IPS-20b (cell line): Measurements from ENCODE around the gene INTS12.

Experiments
- H3K27ac ChIP-seq: one replicate; pipeline ENCODE4 v1.5.1; 2013; ENCODE audit warnings: low read length
- H3K27me3 ChIP-seq: 2 replicates; pipeline ENCODE4 v1.6.1; 2013; ENCODE audit warnings: mild to moderate bottlenecking, low read length, inconsistent platforms; ENCODE audit not compliant: insufficient read depth
- H3K36me3 ChIP-seq: 2 replicates; pipeline ENCODE4 v1.6.1; 2013; ENCODE audit warnings: low read depth, mild to moderate bottlenecking, inconsistent platforms, low read length, moderate library complexity; ENCODE audit not compliant: insufficient read depth
- H3K4me1 ChIP-seq: 2 replicates; pipeline ENCODE4 v1.6.1; 2013; ENCODE audit warnings: mild to moderate bottlenecking, control low read depth, inconsistent platforms, low read length, moderate library complexity; ENCODE audit not compliant: insufficient read depth
- H3K4me3 ChIP-seq: 2 replicates; pipeline ENCODE4 v1.5.1; 2013; ENCODE audit warnings: mild to moderate bottlenecking, low read length, inconsistent platforms
- H3K9ac ChIP-seq: 2 replicates; pipeline ENCODE4 v1.6.1; 2013; ENCODE audit warnings: low read depth, mild to moderate bottlenecking, inconsistent platforms, low read length, moderate library complexity
- H3K9me3 ChIP-seq: 2 replicates; pipeline ENCODE4 v1.6.1; 2013; ENCODE audit warnings: mild to moderate bottlenecking, low read depth, low read length, inconsistent platforms; ENCODE audit not compliant: insufficient read depth

Gene INTS12

DNA sequence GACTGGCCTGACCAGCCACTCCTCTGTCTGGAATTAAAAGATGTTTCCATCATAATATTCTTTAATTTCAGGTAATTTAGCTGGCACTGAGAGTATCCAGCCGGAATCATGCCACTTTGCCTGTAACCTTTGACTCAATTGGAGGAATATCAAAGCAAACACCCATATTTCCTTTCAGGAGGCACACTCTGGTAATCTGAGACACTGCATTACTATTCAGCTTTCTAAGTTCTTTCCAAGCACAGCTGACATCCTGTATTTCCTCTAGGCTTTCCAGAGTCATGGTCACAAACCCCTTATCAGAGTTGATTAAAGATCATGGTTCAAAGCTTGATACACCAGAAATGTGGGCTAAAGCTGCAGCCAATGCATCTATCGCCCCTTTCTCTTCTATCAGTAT, 29.3 kb downstream of the INTS12 start:
- H3K36me3 ChIP-seq, result peaks cover 14% of the 10 kb centered on the region
- no peak overlapping the region for H3K9ac ChIP-seq
- no peaks in the 10 kb centered on the region for H3K27me3 ChIP-seq
- no peaks in the 10 kb centered on the region for H3K4me1 ChIP-seq
- H3K9me3 ChIP-seq, result no peaks in the 10 kb centered on the region
- H3K27ac ChIP-seq, result no peak overlapping the region
- no peak overlapping the region for H3K4me3 ChIP-seq

DNA sequence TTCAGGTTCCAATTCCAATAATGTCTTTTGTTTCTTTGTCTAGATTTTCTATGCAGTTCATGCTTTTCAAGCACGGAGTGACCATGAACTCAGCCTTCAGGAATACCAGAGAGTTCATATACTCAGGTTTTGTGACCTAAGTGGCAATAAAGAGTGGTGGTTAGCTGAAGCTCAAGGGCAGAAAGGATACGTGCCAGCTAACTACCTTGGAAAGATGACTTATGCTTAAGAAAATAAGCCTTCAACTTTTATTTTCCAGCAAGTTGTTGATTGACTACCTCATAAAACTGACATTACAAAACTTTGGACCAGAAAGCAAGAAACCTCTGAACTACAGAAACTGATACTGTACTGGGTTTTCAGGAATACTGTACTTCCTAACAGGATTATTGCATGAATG, 30.8 kb downstream of the INTS12 start:
- Histone ChIP-seq H3K27ac (no peak overlapping the region), H3K9ac (no peak overlapping the region), H3K4me1 (no peaks in the 10 kb centered on the region), H3K9me3 (no peaks in the 10 kb centered on the region), H3K4me3 (no peak overlapping the region), H3K27me3 (no peaks in the 10 kb centered on the region), H3K36me3 (peaks cover 10% of the 10 kb centered on the region)

DNA sequence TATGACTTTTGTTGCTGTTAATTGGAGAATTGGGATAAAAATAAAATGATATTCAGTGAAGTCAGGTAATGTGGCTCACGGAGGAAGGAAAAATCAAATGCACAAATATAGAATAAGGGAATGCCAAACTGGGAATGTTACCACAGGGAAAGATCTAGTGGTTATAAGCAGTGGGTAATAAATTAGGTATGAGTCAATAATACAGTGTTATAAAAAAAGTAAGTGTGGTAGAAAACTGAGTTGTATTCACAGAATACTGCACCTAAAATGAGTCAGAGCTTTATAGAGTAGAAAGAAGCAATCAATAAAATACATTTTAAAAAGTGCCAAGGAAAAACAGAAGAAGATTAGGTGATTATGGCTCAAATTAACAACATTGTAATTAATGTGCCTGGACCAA, 34.5 kb downstream of the INTS12 start:
- Histone ChIP-seq H3K27ac (no peak overlapping the region), H3K27me3 (no peaks in the 10 kb centered on the region), H3K9ac (no peak overlapping the region), H3K9me3 (no peaks in the 10 kb centered on the region), H3K4me3 (no peak overlapping the region), H3K4me1 (no peaks in the 10 kb centered on the region), H3K36me3 (no peaks in the 10 kb centered on the region)

DNA sequence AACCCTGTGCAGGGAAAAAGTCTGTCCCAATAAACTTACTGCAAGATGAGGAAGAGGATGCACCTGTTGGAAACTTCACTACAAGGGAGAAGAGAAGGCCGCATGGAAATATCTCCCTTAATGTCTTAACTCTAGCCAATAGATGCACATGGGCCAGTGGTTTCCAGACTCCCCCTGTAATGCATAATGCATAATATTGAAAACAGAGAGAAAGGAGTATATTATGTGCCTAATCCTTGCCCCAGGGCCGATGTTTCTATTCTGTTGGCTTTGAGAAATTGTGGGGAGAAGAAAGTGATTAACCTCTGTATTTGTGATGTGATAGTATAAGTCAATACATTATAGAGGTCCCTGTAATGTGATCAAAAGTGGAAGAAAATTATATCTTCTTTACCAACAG, 37.2 kb downstream of the INTS12 start:
- no peak overlapping the region for H3K4me3 ChIP-seq
- H3K4me1 ChIP-seq, result no peaks in the 10 kb centered on the region
- H3K36me3 ChIP-seq, result no peaks in the 10 kb centered on the region
- no peak overlapping the region for H3K27ac ChIP-seq
- H3K9me3 ChIP-seq, result no peaks in the 10 kb centered on the region
- H3K9ac ChIP-seq, result no peak overlapping the region
- H3K27me3 ChIP-seq, result no peaks in the 10 kb centered on the region

DNA sequence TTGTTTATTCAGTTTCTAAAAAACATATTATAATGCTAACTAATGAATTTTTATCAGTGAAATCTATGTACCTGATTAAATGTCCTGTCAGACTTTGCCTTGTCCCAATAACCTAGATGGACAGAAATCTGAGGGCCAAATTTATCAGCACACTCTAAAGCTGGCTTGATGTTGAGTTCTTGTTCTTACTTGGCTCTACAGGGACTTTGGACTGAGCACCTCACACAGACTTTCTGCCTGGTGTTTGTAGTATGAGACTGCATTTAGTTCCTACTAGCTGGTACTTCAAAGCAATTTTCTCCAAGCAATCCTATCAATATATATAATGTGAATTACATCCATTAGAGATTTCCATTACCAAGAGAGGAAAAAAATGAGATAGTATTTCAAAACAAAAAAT, 37.8 kb downstream of the INTS12 start:
- Histone ChIP-seq H3K9ac (no peak overlapping the region), H3K27me3 (no peaks in the 10 kb centered on the region), H3K4me3 (no peak overlapping the region), H3K27ac (no peak overlapping the region), H3K36me3 (no peaks in the 10 kb centered on the region), H3K4me1 (no peaks in the 10 kb centered on the region), H3K9me3 (no peaks in the 10 kb centered on the region)

DNA sequence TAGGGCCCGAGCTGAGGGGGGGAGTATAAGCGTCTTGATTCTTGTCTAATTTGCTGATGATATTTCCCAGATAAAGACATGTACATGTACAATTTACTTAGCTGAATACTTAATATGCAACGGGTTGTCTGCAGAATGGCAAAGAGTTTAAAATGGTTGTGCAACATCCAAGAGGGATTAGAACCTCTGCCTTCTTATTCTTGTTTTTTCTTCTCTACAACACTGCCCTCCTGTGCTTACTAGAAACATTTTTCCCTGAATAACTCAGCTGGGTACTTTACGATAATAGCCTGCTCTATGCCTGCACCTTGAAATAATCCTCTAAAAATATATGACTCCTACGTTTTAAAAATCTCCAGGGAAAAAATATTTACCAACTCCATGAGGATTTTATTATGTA, 41.8 kb downstream of the INTS12 start:
- Histone ChIP-seq H3K4me1 (no peaks in the 10 kb centered on the region), H3K4me3 (no peak overlapping the region), H3K27me3 (no peaks in the 10 kb centered on the region), H3K36me3 (no peaks in the 10 kb centered on the region), H3K27ac (no peak overlapping the region), H3K9me3 (no peaks in the 10 kb centered on the region), H3K9ac (no peak overlapping the region)

DNA sequence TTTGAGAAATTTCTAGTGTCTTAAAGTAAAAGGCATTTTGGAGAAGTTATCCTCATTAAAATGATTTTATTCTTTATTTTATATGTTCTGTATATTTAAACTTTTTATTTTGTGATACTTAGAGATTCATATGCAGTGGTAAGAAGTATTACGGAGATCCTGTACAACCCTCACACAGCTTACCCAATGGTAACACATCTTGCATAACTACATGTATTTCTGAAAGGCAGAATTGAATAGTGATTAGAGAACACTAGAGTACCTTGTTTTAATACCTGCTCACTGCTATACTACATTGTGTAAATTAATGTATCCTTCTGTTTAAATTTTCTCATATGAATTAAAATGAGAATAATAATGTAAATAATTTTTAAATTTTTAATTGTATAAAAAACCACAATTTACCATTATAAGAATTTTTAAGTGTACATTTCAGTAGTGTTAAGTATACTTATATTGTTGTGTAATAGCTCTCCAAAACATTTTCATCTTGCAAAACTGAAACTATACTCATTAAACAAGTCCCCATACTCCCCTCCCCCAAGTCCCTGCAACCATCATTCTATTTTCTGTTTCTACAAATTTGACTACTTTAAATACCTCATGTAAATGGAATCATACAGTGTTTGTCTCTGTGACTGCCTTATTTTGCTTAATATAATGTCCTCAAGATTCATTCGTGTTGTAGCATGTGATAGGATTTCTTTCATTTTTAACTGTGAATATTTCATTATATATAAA, 45.4 kb downstream of the INTS12 start:
- no peak overlapping the region for H3K9ac ChIP-seq
- H3K27me3 ChIP-seq, result no peaks in the 10 kb centered on the region

DNA sequence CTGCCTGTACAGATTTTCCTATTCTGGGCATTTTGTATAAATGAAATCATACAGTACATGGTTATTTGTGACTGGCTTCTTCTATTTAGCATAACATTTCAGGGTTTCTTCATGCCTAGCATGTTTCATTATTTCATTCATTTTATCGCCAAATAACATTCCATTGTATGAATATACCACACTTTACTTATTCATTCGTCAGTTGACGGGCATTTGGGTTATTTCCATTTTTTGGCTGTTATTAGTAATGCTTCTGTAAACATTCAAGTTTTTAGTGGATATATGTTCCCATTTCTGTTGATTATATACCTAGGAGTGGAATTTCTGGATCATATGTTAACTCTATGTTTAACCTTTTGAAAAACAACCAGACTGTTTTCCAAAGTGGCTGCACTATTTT, 47.5 kb downstream of the INTS12 start:
- Histone ChIP-seq H3K4me1 (no peaks in the 10 kb centered on the region), H3K9me3 (no peaks in the 10 kb centered on the region), H3K27ac (no peak overlapping the region), H3K9ac (no peak overlapping the region), H3K4me3 (no peak overlapping the region), H3K27me3 (no peaks in the 10 kb centered on the region), H3K36me3 (no peaks in the 10 kb centered on the region)

More for the DNA sequence above, 45.4 kb downstream of the INTS12 start:
- no peaks in the 10 kb centered on the region for H3K36me3 ChIP-seq
- no peak overlapping the region for H3K27ac ChIP-seq
- H3K4me3 ChIP-seq, result no peak overlapping the region
- H3K4me1 ChIP-seq, result no peaks in the 10 kb centered on the region
- no peaks in the 10 kb centered on the region for H3K9me3 ChIP-seq

DNA sequence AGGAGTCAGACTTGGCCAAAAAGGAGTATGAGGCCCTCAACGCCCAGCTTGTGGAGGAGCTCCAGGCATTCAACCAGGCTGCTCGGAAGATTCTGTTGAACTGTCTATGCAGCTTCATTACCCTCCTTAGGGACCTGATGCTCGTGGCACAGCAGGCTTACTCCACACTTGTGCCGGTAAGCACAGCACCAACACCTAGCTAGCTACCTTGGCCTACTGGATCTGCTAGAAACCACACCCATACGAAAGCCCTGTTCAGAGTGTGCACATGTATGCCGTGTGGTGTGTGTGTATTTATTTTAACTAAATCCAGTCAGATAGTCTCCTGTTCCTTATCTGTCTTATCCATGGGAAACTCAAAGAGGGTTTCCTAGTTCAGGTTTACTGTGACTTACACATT, 49.3 kb downstream of the INTS12 start:
- H3K4me1 ChIP-seq, result no peaks in the 10 kb centered on the region
- H3K27me3 ChIP-seq, result no peaks in the 10 kb centered on the region
- H3K9ac ChIP-seq, result no peak overlapping the region
- H3K4me3 ChIP-seq, result no peak overlapping the region
- no peaks in the 10 kb centered on the region for H3K36me3 ChIP-seq
- H3K9me3 ChIP-seq, result no peaks in the 10 kb centered on the region
- no peak overlapping the region for H3K27ac ChIP-seq

DNA sequence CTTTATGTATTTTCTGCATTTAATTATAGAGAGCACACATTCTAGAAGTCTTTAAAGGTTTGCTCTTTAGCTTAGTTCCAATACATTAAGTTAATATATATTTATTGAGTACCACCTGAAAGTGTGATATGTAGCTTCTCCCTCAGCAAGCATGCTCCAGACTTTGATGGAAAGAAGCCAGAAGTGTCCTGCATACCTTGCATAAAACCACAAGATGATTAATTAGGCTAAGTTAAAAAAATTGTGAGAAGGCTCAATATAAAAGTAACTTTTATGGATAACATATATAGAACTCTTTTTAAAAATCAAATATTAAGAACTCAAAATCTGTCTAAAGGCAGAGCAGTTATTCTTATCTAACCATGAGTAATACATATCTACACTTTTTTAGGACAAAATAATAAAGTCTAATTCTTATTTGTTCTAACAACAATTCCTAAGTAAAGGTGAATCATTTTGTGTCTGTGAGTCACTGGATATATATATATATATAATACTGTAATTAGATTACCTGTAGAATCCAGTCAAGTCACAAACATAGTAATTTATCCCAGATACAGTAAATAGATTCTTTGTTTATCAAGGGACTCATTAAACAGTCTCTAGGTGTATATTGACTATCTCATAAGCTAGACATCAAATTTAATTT, 51.2 kb downstream of the INTS12 start:
- H3K27me3 ChIP-seq, result no peaks in the 10 kb centered on the region
- no peaks in the 10 kb centered on the region for H3K36me3 ChIP-seq
- H3K27ac ChIP-seq, result no peak overlapping the region
- no peak overlapping the region for H3K9ac ChIP-seq
- no peak overlapping the region for H3K4me3 ChIP-seq
- H3K4me1 ChIP-seq, result no peaks in the 10 kb centered on the region
- no peaks in the 10 kb centered on the region for H3K9me3 ChIP-seq

DNA sequence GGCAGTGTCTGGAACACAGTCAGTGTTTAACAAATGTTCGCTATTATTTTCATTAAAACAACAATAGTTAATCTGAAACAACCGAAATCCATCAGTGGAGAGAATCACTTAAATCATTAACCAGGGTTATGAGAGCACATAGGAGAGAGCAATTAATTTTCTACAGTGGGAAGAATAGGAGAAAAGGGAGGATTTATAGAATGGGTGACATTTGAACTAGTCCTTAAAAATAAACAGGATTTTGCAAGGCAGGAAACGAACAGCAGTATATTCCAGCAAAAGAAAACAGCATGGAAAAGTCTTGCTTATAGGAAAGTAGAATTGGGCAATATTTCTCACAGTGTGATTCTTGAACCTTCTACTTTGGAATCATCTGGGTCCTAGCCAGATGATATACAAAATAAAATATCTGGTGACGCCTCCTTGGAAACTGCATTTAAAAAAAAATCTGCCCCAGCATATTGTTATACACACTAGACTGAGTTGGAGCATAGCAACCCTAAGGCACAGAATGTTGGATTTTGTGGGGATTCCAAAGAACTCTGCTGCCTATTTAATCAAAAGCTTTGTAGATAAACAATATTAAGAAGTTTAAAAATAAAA, 56.1 kb downstream of the INTS12 start:
- no peaks in the 10 kb centered on the region for H3K4me1 ChIP-seq
- no peak overlapping the region for H3K9ac ChIP-seq
- H3K36me3 ChIP-seq, result no peaks in the 10 kb centered on the region

DNA sequence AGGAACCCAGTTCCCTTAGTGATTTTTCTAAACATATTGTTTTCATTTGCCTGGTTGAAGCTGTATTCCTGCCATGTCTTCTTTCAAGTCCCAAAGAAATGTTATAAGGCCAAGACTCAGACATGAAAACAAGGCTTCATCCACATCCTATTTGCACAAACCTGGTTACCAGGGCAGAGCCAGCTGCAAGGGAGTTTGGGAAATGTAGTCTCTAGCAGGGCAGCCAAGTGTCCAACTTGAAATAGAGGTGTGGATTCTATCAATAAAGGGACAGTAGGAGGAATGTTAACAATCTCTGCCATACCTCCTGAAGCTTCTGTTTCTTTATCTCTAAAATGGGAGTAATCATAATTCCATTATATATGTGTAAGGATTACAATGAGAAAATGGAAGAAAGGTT, 56.6 kb downstream of the INTS12 start:
- Histone ChIP-seq H3K9ac (no peak overlapping the region), H3K4me3 (no peak overlapping the region), H3K9me3 (no peaks in the 10 kb centered on the region), H3K27me3 (no peaks in the 10 kb centered on the region), H3K27ac (no peak overlapping the region), H3K36me3 (no peaks in the 10 kb centered on the region), H3K4me1 (no peaks in the 10 kb centered on the region)

More for the DNA sequence above, 56.1 kb downstream of the INTS12 start:
- H3K27me3 ChIP-seq, result no peaks in the 10 kb centered on the region
- no peak overlapping the region for H3K4me3 ChIP-seq
- H3K27ac ChIP-seq, result no peak overlapping the region
- no peaks in the 10 kb centered on the region for H3K9me3 ChIP-seq
